Activated naive CD4-positive, alpha-beta T cell treated with Interleukin-2 at 50 U/mL for 16 hours (primary cell): Measurements from ENCODE around the gene KCNE4.
"Not testable (repeated sequence)": the region's sequence is repeated elsewhere in the genome, so short reads cannot be mapped to it uniquely, and the experiment has no call there.

Experiments
- DNase-seq: peaks from one replicate; pipeline ENCODE4 v3.0.0-alpha.2; 2020

KCNE4 gene

DNA sequence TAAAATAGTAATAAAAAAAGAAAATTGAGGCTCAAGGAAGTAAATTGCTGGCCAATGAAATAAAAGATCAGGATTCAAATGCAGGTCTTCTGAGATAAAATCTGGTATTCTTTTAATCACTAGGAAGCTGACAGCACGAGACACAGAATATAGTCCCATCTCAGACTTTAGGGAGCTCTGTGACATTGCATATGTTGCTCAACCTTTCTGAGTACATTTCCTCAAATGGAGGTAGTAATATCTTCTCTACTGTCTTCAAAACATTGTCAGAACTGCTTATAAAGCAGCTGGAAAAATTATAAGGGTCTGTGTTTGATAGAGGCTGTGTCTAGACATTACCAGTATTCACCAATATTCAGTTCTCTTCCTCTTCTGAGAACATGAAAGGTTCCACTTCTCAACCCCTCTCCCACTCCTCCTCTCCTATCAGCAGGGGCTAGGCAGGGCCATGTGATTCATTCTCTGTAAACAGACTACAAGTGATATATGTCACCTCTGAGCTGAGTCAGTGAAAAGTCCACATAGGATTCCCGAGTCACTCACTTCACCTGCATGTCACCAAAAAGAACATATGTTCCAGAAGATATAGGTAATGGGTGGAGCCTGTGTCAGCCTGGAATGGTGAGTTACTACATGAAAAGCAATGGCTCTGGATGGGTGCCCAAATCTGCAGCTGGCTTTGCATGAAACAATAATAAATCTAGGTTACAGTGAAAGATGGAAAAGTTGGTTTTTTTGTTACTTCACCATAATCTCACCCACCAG is 7.1 kb downstream of the KCNE4 start:
- no peak for DNase-seq

DNA sequence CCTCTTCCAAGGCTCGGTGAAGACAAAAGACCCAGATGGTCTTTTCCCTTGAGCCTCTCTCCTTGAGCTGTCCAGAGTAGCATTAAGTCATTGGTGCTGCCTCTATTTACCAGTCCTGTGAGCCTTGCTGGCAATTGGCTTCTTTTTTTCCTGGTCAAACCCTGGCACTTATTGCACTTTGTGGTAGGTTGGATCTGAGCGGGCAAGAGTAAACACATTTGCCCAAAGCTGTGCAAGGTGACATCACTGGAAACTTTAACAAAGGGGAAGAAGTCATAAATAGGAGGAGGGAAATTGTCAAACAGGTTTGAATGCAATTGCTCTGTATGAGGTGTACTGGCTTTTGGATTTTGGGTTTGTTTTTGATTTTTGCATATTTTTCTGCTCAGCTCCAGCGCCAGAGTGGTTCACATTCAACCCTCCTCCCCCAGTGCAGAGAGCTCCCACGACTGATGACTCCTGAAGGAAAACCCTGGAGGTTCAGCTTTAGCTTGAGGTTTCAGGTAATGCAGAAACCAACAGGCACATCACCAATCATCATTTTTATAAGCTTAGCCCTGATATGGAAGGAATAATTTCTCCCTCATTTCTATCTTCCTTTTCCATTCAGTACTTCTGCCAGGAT is 8.3 kb downstream of the KCNE4 start:
- no peak for DNase-seq

DNA sequence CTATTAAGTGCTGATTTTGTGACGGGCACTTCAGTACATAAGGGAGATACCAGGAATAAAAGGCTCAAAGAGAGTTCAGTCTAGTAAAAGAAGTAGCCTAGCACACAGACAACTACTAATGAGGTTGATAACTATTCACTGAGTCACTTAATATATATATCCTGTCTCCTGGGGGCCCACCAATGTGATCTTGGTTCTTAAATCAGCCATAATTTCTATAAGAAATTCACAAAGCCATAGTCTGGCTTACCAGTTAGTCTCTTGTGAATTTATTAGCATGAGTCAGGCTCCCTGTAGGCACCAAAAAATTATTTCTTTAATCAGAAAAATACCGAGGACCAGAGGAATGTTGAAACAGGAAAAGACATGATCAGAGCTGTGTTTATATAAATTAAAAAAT is 10.4 kb downstream of the KCNE4 start:
- no peak for DNase-seq

DNA sequence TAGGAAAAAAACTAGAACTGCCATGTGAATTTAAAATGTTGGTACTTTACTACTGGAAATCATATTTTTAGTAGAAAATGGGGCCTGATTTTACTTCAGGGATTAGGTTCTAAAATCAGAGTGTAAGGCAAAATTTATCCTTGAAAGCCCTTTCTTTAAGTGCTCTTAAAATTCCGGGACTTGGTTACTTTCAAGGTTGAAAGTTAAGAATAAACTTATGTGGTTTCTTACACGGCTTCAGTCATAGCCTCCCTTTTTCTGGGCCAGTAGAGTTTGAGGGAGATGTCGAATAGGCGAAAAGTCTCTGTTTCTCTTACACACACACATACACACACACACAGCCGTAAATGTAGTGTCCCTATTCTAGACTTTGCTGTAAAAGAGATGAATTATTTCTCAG is 13.1 kb downstream of the KCNE4 start:
- DNase-seq = no peak

DNA sequence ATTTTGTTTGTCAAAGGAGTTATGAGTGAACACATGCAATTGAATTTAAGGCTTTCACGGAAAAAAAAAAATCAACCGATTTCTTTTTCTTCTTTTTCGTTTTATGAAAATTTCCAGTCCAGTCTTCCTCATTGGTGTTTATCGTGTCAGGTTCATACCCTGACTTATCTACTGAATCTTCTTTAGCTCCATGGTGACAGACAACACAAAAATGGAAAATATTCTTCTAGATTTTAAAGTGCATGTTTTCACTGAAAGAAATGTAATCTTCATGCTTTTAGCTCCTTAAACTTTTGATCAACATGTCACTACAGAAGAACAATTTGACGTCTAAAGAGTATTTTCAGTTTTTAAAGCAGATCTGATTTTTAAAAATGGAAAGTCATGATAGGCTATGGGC is 14.7 kb downstream of the KCNE4 start:
- no peak for DNase-seq

DNA sequence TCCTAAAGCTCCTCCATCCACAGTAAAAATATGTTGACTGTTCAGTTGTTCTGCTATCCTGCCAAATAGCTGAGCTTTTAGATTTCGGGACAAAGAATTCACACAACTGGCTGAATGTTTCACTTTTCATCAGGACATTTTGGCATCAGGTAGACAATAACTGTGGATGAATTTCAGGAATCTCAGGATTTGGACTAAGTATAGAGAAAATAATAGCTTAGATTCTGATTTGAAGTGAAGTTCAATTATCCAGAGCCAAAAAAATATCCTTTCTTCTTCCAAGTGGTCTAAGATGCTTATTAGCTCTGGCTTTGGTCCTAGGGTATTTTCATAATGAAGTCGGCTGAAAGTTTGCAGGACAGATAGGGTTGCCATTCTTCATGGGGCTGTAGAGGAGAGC is 16.1 kb downstream of the KCNE4 start:
- no peak for DNase-seq

DNA sequence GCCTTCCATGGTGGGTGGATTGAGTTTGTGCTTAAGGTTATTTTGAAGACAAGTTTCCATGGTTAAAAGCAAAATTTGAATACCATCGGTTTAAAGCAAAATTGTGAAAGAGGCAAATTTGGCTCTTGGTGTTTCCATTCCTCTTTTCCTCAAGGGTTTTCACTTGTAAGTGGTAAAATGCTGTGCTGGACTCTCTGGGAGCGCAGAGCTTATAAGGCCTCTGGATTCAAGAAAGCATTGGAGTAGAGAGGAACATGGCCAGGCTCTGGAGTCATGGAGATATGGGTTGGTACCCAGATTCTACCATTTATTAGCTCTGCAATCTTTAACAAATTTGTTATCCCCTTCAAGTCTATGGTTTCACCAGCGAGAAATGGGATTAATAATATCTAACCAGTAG is 17.5 kb downstream of the KCNE4 start:
- DNase-seq = no peak

DNA sequence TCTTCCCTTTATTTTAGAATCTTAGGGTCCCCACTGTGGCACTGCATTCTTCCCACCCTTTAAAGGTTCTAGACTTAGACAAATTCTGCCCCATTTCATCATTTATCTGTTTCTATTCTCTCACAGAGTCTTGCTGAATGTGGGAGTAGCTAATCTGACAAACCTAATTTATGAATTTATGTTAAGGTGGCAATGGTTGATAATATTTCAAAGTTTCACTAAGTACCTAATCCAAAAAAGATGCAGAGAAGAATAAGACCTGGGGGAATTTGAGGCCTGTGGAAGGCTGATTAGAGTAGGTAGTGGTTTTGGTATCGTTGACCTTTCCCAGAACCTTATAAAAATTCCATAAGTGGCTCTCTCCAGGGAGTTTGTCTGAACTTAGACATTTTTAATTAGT is 18.0 kb downstream of the KCNE4 start:
- DNase-seq = no peak

DNA sequence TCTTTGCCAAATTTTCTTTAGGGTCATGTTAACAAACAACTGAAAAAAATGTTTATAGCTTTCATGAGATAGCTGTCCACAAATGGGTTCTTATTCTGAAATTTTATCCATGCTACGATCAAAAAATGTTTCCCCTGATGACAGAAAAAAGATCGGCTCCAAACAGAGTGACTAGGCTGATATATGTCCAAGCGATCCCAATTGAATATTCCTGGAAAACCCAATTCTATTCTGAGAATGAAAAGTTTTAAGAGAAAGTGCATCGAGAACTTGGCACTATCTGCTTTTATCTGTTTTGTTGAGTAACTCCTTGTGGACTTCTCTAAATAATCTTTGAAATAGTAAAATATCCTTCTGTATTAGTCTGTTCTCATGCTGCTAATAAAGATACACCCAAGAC is 19.1 kb downstream of the KCNE4 start:
- no peak for DNase-seq

DNA sequence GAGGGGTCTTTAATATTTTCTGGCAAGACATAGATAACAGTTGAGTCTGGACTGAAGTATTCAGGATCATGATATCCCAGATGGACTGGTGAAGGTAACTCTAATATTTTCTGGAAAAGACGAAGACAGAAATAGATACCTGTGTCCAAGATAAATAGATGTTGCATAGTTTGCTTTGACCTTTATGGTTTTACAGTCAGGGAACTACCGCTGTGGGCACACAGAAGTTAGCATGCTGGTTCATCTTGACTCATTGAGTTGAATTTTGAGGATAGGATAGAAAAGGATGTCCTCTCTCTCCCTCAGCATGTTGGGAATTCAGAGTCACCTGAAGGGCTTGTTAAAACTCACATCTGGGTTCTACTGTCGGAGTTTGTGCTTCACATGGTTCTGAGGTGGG is 20.8 kb downstream of the KCNE4 start:
- DNase-seq = no peak

DNA sequence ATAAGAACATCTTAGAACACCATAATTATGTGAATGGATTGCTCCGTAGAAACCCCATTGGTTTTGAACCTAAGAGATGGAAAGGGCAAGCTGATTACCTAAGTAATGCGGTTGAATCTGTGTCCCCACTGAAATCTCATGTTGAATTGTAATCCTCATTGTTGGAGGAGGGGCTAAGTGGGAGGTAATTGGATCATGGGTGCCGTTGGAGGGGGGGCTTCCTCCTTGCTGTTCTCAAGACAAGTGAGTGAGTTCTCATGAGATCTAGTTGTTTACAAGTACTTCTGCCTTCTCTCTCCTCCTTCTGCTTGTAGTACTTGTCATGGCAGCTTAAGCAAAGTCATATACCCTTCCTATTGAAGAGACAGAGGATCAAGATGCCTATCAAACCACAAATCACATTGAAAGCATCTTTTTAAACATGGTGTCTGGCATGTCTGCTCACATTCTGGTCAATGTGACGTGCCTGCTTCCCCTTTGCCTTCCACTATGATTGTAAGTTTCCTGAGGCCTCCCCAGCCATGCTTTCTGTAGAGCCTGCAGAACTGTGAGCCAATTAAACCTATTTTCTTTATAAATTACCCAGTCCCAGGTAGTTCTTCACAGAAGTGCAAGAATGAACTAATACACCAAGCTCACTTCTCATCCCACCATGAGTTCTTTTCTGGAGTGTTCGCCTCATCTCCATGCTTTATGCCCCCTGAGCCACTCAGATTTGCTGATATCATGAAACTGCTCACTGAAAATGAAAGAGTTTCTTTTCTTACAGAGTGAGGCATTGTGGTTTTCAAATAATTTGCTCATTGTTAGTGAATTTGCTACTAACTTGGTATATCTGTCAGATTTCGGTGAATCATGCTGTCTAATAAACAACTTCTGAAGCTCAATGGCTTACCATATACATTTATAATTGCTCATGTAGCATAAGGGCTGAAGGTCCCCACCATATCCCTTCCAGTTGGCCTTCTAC is 23.6 kb downstream of the KCNE4 start:
- no peak for DNase-seq

DNA sequence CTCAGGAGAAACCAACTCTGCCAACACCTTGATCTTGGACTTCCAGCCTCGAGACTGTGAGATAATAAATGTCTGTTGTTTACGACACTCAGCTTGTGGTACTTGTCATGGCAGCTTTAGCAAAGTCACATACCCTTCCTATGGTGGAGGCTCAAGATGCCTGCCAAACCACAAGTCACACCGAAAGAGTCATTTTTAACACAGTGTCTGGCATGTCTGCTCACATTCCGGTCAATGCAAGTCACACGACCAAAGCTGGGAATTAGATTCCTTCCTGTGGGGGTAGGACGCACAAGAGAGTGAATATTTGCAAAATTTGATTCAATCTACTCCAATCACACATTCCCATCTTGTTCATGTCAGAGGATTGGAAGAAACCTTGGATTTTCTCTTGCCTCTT is 24.6 kb downstream of the KCNE4 start:
- no peak for DNase-seq

DNA sequence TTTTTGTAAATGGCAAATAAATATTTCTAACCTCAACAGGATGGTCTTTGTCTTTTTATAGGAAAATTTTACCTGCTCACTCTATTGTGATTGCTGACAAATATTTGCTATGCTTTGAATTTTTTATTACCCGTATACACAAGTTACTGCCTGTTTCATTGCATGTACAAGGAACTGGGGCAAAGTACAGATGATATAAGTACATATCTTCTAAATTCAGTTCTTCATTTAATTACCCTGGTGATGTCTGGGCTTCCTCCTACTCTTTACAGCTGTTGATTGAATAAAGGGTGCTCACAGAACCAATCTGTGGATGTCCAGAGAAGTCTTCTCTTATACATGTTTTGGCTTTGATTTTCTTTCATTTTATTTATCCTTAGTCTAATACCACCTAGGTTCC is 26.5 kb downstream of the KCNE4 start:
- DNase-seq = no peak

DNA sequence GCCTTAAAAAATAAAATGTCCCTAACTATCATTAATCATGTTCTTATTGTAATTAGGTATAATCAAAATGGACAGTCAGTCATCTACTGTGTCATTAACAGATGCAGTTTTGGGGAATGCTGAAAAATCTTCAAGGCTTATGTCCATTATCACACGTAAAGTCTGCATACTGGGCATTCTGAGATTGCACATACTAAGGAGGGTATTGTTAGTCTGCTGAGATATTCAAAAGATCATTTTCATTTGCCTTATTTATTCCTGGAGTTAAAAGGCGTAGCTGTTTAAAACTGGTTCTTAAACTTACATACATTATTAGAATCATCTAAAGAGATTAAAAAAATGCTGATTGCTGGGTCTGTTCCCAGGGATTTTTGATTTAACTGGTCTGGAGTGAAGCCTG is 27.4 kb downstream of the KCNE4 start:
- no peak for DNase-seq

DNA sequence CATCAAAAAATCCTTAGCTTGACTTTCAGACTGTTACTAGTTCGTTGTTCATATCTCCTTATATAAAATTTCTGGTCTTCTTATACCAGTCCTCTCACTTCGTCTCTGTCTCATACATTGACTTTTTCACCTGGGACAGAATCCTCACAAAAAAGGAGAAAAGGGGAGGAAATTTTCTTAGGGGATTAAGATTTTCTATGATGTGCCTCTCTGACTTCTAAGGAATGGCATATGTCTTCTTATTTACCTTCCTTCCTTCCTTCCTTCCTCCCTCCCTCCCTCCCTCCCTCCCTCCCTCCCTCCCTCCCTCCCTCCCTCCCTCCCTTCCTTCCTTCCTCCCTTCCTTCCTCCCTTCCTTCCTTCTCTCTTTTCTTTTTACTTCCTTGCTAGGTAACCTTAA is 27.9 kb downstream of the KCNE4 start:
- no peak for DNase-seq

DNA sequence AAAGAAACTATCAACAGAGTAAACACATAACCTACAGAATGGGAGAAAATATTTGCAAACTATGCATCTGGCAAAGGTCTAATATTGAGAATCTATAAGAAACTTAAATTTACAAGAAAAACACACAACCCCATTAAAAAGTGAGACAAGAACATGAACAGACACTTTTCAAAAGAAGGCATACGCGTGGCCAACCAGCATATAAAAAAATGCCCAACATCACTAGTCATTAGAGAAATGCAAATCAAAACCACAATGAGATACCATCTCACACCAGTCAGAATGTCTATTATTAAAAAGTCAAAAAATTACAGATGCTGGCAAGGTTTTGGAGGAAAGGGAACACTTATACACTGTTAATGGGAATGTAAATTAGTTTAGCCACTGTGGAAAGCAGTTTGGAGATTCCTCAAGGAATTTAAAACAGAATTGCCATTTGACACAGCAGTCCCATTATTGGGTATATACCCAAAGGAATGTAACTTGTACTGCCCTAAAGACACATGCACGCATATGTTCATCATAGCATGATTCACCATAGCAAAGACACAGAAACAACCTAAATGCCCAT is 28.9 kb downstream of the KCNE4 start:
- not testable (repeated sequence) for DNase-seq

DNA sequence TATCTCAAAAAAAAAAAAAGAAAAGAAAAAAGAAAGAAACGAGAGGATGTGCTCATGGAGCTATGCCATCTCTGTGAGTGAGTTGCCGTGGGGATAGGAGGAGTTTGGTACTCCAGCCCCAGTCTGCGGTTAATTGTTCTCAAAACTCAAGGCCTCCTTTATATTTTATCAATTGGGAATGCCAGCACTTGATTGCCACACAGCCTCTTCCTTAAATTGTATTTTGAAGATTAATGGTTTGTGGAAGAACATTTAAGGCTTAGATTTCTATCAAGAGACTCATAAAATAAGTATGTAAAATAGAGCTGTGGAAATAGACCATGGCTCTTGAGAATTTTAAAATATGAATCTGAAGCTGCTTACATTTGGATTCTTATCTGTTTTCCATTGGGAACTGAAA is 29.8 kb downstream of the KCNE4 start:
- DNase-seq = no peak

DNA sequence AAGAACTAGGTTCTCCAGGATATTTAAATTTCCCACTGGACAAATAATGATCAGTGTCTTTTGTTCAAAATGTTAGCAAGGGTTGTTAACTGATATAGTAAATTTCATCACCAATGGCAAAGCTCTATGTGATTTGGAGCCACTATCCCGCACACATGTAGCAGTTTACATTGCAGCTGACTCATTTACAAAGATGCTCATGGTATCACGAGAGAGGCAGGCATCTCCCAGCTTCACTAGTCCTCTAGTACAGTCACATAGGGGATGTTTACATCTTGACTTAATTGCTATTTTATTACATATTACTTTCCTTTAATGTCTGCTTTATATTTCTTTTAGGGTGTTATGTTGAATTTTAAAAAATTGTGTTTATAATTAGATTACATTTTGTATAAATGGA is 30.7 kb downstream of the KCNE4 start:
- DNase-seq = no peak

DNA sequence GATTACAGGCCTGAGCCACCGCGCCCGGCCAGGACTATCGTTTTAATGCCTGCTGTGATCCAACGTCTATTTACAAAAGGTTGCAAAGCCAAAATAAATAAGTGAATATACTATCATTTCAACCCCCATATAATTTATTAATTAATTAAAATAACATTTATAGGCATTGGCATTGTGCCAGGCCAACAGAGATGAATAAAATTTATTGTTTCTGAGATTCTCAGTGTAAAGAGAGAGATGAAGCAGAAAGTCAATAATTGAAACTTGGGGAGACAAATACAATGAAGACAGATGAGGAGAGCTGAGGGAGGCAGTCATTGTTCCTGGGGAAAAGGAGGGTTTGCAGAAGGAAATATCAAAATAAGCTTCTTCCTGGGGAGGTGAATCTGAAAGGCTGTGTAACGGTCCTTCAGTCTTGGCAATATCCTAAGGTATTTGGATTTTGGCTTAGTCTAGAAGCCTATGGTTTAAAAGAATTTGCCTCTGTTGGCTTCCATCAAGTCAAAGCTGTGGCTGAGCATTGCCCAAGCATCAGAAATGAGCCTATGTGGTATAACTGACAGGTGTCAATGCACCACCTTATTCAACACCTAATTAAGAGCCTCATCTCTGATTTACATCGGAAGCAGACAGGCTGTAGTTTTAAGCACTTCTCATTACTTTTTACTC is 31.5 kb downstream of the KCNE4 start:
- DNase-seq = no peak

DNA sequence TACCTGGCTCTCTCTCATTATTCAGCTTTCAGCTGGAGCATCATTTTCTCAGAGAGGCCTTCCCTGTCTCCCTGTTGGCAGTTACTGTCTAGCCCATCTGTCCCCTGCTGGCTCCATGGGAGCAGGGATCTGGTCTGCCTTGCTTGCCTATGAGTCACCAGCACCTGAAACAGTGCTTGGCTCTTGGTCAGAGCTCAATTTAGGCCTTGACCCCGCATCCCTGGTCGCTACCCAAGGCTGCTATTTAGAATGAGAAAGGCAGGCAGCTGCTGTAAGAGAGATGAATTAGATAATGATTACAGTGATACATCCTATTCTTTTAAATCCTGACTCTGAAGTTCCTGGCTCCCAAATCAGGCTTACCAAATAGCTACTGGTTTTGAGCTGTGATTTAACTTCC is 32.9 kb downstream of the KCNE4 start:
- no peak for DNase-seq

DNA sequence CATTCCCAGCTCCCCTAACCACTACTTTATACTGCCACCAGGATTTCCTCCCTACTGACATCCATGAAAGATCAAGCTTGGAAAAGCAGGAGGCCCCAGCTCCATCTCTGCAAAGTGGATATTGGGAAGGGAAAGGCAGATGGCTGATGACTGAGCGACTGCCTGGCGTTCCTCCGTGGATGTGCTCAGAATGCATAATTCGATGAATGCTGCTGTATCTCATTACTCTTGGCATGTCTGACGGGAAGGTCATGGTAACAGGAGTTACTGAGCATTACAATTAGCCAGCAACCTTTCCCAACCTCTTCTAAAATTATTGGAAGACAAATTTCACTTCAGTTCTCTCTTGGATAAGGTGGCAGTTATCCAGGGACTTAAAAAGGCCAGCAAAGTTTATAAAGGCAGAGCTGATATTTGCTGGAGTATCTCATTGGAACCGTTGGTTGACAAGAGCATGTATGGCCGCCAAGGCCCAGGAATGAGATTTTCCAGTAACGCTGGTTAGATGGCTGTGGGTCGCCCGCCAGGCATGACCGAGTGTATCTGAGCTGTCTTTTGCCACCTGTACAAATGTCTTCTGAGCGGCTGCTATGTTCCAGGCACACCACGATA is 34.5 kb downstream of the KCNE4 start:
- no peak for DNase-seq

DNA sequence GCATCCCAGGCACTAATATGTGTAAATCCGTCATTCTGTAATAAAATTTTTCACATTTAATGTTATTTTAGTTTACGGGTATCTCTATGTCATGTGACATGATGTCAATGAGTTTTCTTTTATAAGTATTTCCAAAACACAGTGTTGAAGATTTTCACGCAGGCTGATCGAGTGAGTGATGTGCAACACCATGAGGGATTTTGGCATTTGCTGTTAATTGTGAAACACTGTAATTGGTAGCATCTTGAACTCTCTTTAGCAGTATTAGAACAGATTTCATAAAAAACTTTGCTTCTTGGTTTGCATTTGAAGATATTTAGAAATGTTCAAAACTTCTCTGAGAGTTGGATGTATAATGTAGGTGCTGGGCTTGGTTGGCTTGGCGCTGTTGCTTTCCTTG is 35.5 kb downstream of the KCNE4 start:
- no peak for DNase-seq
